HG02938 (cell line): ENCODE measurements around the gene EMC1.
"Not testable (repeated sequence)": the region's sequence is repeated elsewhere in the genome, so short reads cannot be mapped to it uniquely, and the experiment has no call there.

Experiments
- ATAC-seq: cut with Tn5 transposase; IDR thresholded peaks from one replicate; pipeline ENCODE4 v1.9.1; 2021; ENCODE audit warnings: mild to moderate bottlenecking, moderate library complexity; ENCODE audit not compliant: unreplicated experiment

Gene EMC1

DNA sequence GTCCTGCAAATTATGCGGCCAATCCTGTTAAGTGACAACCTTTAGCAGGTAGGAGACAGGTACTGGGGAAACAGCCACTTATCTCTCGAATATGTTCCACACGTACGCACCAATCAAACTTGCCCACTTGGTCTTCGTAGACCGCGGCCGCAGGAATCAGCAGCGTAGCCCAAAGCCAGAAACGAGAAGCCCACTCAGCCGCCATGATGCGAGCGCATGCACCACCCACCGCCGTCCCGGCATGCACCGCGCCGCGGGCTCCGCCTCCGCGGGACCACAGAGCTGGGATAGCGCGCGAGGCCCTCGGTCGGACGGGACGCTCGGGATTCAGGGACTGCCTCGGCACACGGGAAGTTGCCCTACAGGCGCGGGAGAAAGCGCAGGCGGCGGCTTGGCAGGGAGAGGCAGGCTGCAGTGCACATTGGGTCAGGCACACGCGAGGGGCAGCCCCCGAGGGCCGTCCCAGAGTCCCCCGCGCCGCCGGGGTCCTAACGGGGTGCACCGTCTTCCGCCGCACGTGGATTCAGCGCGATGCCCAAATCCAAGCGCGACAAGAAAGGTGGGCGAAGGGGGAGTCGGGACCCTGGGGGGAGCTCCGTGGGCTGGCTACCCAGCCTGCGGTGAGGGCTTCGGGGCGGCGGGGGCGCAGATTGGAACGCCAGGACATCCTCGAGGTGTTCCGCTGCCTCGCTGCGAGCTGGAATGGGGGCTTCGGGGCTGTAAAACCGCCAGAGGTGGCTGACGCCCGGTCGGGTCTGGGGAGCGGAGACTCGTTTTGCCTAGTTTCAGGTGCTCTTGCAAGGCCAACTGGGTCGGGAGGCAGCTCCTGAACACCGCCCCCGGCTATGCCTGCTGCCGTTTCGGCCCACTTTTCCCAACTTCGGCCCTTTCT is at the start of gene EMC1, which contains the start of gene MRTO4:
TSS of gene EMC1 (minus strand) at position 220 of the 892 bp plus-strand sequence. CDS start at position 205, 15 bp downstream.
TSS of gene MRTO4 (plus strand) at position 501 of the 892 bp plus-strand sequence. CDS start at position 532, 31 bp downstream.
- peak; percentile 78 for ATAC-seq

DNA sequence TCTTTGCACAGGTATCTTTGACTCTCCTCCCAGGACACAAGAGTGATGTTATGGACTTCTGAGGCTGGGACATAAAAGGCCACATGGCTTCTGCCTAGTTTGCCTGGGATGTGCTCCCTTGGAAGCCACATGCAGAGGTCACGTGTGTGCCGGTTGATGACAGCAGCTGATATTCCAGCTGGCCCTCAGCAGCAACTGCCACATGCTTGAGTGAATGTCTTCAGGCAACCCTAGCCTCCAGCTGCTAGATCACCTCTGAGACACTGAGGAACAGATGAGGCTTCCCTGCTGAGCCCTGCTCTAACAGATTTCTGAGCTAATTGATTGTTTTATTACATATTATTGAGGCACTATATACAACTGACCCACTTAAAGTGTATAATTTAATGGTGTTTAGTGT is 48.9 kb upstream of the EMC1 start:
- ATAC-seq: no peak

DNA sequence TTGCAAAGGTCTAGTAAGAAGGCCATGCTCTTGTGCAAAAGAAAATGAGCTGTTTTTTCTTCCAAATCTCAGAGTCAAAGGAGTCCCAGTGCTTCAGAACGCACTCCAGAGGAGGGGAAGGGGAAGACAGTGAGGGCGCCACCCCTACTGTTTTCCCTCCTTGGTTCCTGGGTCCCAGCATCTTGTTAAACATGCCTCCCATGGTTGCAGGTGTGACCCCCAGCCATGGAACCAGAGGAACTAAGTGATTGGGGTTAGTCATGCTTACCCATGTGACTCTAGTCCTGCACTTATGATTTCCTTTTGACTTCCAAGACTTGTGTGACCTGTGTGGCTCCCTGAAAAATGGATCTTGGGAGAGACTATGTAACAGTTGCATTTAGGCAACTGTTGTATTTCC is 43.3 kb upstream of the EMC1 start:
- no peak for ATAC-seq

DNA sequence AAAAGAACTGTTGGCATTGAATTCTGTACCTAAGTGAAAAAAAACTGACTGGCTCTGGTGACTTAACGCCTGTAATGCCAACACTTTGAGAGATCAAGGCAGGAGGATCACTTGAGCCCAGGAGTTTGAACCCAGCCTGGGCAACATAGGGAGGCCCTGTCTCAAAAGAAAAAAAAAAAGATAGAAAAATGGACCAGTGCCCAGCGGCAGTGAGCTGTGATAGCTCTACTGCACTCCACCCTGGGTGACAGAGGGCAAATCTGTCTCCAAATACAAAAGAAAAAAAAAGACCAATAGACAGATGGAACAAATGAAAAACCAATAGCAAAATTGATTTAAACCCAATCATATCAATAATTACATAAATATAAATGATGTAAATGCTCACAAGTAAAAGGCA is 37.9 kb upstream of the EMC1 start:
- no peak for ATAC-seq

DNA sequence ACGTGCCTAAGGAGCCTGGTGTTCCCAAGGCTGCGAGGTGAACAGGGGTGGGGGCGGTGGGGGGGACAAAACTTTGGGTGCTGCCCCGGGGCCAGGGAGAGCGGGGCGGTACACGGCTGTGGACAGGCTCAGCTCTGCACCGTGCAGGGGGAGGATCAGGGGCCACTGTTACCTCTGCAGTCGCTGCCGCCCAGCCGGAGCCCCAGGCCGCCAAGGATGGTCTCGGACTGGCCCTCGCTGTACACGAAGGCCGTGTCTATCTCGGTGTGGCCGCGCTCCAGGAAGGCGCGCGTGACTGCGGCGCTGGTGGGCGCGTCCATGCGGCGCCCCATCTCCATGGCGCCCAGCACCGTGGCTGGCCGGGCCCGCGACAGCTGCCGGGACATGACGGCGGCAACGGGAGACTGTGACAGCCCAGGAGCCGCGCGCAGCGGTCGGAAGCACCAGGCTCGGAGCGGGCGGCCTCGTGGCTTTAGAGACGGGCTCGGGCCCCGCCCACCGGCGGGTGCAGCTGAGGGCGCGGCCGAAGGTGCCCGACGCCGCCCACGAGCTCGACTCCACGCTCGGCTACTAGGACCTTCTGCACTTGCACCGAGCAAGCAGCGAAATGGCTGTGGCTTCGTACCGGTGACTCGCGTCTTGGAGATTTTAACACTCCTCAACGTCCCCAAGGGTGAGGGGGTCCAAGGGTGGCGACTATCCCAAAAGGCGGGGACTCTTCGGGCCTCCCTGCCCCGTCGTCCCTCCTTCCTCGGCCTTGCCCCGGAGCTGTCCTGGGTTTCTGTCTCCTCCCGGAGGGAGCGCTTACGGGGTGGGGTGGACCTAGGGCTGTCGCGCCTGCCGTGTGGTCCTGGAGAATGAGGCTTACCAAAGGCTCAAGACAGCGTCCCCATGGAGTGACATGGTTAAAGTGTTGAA is 37.3 kb upstream of the EMC1 start, which contains the start of gene AKR7A3:
TSS of gene AKR7A3 (minus strand) at position 447 of the 918 bp plus-strand sequence. CDS start at position 386, 61 bp downstream.
- not testable (repeated sequence) for ATAC-seq

DNA sequence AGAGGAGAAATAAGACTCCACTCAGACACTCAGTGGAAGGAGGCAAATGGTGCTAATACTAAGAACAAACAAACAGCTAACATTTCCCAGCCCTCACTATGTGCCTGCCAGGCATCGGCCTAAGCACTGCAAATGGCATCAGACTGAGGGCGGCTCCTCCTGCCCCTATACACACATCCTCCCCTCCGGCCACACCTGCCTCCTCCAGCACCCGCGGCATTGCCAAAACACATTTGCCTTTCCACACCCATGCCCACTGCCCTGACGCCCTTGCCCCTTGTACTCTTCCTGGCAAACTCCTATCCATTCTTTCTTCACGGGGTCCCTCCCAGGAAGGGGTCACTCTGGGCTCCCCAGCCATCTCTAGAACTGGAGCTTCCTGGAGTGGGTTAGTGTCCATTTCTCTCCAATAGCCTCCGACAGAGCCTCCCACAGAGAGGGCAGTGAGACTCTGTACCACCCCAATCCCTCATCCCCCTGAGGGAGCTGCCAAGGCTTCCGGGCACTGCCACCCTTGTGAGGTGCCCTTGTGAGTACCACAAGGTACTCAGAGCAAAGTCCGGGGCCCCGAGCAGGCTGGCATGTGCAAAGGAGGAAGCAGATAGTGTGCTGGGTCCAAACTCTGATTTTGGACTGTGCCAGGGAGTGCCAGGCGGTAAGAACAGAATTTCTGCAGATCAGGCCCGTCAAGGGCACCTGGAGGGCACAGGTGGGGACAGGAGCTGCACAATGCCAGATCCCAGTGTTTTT is 36.3 kb upstream of the EMC1 start:
- ATAC-seq: no peak

GRCh38 chr1:19285807-19286206 is 34.5 kb upstream of the EMC1 start:
- not testable (repeated sequence) for ATAC-seq

DNA sequence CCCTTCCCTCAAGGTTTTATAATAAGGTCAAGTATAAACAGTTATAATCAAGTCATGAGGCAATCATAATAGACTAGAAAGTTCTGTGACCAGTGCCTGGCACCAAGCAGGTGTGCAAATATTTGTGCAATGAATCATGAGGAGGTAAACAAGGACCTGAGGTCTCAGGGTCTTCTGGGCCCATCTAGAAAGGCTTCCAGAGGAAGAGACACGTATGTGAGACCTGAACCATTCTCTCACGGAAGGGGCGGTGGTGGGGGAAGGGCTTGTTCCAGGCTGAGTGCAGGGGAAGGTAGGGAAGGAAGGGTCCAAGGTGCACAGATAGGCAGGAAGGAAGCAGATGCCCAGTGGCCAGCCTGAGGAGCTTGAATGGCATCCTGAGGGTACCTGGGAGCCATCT is 34.0 kb upstream of the EMC1 start:
- ATAC-seq: not testable (repeated sequence)

- no peak for ATAC-seq
These were observed 33.6 kb upstream of the EMC1 start for GRCh38 chr1:19284881-19285280.

DNA sequence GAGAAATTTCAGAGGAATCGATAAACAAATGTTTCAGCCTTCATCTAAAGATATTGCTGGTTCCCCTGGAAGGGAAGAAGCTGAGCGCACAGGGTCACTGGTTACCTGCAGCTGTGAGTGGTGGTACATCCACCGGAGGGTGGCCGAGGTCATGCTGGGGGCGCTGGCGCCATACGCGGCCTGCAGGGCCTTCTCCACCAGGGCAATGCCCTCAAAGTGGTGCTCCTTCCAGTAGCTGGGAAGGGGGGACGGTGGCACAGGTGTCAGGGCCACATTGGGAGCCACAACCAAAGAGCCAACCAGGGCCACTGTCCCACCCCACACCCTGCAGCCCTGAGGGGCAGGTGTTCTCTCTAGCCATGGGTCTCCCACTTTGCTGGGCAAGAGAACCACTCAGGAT is 32.6 kb upstream of the EMC1 start:
- ATAC-seq: no peak

- ATAC-seq: no peak
These were observed 23.3 kb upstream of the EMC1 start for GRCh38 chr1:19274636-19275035.

DNA sequence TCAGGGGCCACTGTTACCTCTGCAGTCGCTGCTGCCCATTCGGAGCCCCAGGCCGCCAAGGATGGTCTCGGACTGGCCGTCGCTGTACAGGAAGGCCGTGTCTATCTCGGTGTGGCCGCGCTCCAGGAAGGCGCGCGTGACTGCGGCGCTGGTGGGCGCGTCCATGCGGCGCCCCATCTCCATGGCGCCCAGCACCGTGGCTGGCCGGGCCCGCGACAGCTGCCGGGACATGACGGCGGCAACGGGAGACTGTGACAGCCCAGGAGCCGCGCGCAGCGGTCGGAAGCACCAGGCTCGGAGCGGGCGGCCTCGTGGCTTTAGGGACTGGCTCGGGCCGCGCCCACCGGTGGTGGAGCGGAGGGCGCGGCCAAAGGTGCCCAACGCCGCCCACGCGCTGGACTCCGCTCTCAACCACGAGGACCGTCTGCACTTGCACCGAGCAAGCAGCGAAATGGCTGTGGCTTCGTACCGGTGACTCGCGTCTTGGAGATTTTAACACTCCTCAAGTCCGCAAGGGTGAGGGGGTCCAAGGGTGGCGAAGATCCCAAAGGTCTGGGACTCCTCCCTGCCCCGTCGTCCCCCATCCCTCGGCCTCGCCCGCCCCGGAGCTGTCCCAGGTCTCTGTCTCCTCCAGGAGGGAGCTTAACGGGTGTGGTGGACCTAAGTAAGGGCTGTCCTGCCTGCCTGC is 22.7 kb upstream of the EMC1 start:
- not testable (repeated sequence) for ATAC-seq

DNA sequence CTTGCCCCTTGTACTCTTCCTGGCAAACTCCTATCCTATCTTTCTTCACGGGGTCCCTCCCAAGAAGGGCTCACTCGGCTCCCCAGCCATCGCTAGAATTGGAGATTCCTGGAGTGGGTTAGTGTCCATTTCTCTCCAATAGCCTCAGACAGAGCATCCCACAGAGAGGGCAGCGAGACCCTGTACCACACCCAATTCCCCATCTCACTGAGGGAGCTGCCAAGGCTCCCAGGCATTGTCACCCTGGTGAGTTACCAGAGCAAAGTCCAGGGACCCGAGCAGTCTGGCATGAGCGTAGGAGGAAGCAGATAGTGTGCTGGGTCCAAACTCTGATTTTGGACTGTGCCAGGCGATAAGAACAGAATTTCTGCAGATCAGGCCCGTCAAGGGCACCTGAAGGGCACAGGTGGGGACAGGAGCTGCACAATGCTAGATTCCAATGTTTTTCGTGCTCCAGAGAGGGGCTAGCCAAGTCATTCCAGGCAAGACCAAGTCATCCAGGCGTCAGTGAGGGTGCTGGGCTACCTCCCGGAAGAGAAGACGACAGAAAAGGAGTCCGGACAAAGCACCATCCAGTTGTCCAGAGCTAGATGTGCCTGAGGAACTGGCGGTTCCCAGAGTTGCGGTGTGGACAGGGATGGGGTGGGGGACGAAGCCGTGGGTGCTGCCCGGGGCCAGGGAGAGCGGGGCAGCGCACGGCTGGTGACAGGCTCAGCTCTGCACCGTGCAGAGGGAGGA is 22.0 kb upstream of the EMC1 start:
- ATAC-seq: no peak

GRCh38 chr1:19272064-19272463 is 20.7 kb upstream of the EMC1 start:
- no peak for ATAC-seq

- not testable (repeated sequence) for ATAC-seq
These were observed 19.0 kb upstream of the EMC1 start for GRCh38 chr1:19270343-19270730.

DNA sequence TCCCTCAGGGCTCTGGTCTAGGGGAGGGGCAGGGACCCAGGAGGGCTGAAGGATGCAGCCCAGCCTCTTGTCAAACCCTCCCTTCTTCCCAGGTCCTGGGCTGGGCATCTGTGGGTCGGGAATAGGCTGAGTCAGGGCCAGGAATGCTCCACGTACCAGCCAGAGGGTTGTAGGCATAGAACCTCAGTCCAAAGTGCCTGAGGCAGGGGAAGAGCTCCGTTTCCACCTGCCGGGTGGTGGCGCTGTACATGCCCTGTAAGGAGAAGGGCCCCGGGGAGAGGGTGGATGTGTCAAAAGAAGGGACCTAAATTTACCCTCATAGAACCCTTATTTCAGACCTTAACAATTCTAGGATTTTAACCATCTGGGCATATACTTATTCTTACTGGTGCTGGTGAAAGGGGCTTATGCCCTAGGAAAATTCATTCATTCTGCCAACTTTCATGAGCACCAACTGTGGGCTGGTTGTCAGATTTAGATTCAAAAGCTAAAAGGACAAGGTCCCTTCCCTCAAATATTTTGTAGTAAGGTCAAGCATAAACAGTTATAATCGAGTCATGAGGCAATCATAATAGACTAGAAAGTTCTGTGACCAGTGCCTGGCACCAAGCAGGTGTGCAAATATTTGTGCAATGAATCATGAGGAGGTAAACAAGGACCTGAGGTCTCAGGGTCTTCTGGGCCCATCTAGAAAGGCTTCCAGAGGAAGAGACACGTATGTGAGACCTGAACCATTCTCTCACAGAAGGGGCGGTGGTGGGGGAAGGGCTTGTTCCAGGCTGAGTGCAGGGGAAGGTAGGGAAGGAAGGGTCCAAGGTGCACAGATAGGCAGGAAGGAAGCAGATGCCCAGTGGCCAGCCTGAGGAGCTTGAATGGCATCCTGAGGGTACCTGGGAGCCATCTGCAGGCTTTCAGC is 18.4 kb upstream of the EMC1 start:
- ATAC-seq: not testable (repeated sequence)

GRCh38 chr1:19268445-19268844 is 17.1 kb upstream of the EMC1 start:
- no peak for ATAC-seq

GRCh38 chr1:19262744-19263143 is 11.4 kb upstream of the EMC1 start:
- ATAC-seq: no peak
